ENCODE data around the gene PITHD1. TPM values are rescaled to one million over a fixed set of nuclear protein-coding genes. Genes with fewer than 3 reads are reported as not detected.

The PITHD1 gene
- total RNA-seq, 4 donors from 2014 or later, result 46.5 to 71.4 (median 53.4) TPM

- no peak for TF ChIP-seq CTCF (IDR thresholded peaks at IDR 0.05; ENCODE audit: low read depth)
Observed at GRCh38 chr1:23759277-23759676, 18.9 kb upstream of the PITHD1 start.

- TF ChIP-seq CTCF (IDR thresholded peaks at IDR 0.05; ENCODE audit: low read depth), result no peak
Observed at GRCh38 chr1:23763041-23763577, 15.1 kb upstream of the PITHD1 start.

- no peak for TF ChIP-seq CTCF (IDR thresholded peaks at IDR 0.05; ENCODE audit: low read depth)
Observed at GRCh38 chr1:23768733-23769132, 9.5 kb upstream of the PITHD1 start.

GRCh38 chr1:23772049-23772853, 6.0 kb upstream of the PITHD1 start:
- TF ChIP-seq CTCF (IDR thresholded peaks at IDR 0.05; ENCODE audit: low read depth), result no peak

- no peak for TF ChIP-seq CTCF (IDR thresholded peaks at IDR 0.05; ENCODE audit: low read depth)
Observed at GRCh38 chr1:23772854-23773242, 5.4 kb upstream of the PITHD1 start.

GRCh38 chr1:23774174-23774880, 3.9 kb upstream of the PITHD1 start:
- TF ChIP-seq CTCF (IDR thresholded peaks at IDR 0.05; ENCODE audit: low read depth), result no peak

- no peak for TF ChIP-seq CTCF (IDR thresholded peaks at IDR 0.05; ENCODE audit: low read depth)
Observed at GRCh38 chr1:23776217-23776616, 2.0 kb upstream of the PITHD1 start.

Measured in subcutaneous adipose tissue (tissue), 4 donors.